Natural killer cell treated with Interleukin-12 subunit alpha and Interleukin-12 subunit beta and Interleukin-15 and Interleukin-18, amount 100 ng/mL, for 72 hours (primary cell): Measurements from ENCODE around the gene AP1M1. TPM values are rescaled to one million over a fixed set of nuclear protein-coding genes. Genes with fewer than 3 reads are reported as not detected.

Experiments used
- ATAC-seq, 2 donors: fragments of 150-1000 bp; cut with Tn5 transposase in 1 of 2; sonication (Bioruptor Pico), chemical (Tn5 transposase) in 1 of 2; 2 replicates each; pipeline ENCODE4 v1.10.0; 2021
- DNase-seq: peaks from one replicate; pipeline ENCODE4 v3.0.0; 2022; ENCODE audit warnings: low spot score
- H3K27ac Mint-ChIP-seq, 2 donors: 1 replicate in 1 of 2; 2 replicates in 1 of 2; pipeline ENCODE4 v1.8.0; 2022; ENCODE audit warnings: mixed read lengths in 2 of 2, mild to moderate bottlenecking in 1 of 2, moderate library complexity in 1 of 2
- H3K27me3 Mint-ChIP-seq, 2 donors: 1 replicate in 1 of 2; 2 replicates in 1 of 2; pipeline ENCODE4 v1.8.0; 2022; ENCODE audit warnings: mixed read lengths in 2 of 2
- H3K36me3 Mint-ChIP-seq: one replicate; pipeline ENCODE4 v1.8.0; 2022; ENCODE audit warnings: mixed read lengths
- H3K4me1 Mint-ChIP-seq, 2 donors: 1 replicate in 1 of 2; 2 replicates in 1 of 2; pipeline ENCODE4 v1.8.0; 2022; ENCODE audit warnings: low read depth in 2 of 2, mixed read lengths in 2 of 2, mild to moderate bottlenecking in 1 of 2
- H3K4me3 Mint-ChIP-seq: one replicate; pipeline ENCODE4 v1.8.0; 2022; ENCODE audit warnings: mixed read lengths
- H3K9me3 Mint-ChIP-seq: 2 replicates; pipeline ENCODE4 v1.8.0; 2022; ENCODE audit warnings: mixed read lengths
- total RNA-seq, 2 donors: library from RNA; stranded (reverse); gene quantifications; one replicate each; pipeline ENCODE4 v1.2.3, GENCODE V29; 2022

The AP1M1 gene
- 100 to 1,000 TPM; 115 to 145 TPM for total RNA-seq

DNA sequence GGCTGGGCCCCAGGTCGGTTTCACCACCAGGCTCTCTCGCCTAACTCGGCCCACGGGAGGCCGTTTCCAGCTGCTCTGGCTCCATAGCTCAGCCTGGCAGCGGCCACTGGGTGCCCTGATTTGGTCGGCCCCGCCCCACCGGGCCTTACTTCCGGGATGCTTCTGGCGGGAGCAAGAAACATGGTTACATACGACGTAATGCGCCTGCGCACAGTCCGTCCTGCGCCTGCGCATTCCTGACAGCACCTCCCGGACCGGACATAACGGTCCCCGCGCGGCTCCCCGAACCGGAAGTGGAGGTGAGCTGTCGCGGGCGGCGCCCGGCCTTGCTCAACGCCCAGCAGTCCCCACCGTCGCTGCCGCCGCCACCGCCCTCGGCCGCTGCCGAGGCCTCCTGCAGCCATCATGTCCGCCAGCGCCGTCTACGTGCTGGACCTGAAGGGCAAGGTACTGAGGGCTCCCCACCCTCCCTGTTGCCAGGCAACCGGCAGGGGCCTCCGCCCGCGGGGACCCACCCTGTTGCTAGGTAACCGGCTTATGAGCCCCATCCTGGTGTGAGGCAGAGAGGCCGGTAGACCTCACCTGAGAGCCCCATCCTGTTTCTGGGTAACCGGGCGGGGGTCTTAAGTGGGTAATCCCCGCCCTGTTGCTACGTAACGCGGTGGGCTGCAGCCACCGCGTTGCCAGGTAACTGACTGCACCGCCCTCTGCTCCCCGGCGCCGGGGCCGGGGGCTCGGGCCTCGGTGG lies at the start of gene AP1M1:
TSS of gene AP1M1 (plus strand) at position 290 of the 748 bp plus-strand sequence. CDS start at position 406, 116 bp downstream.
- DNase-seq (peak; percentile 99), ATAC-seq (peak; percentile 95 to 96)
- Mint-ChIP-seq H3K9me3 (no peaks in the 10 kb centered on the region), H3K27me3 (no peaks in the 10 kb centered on the region), H3K4me1 (peaks cover 34 to 38% of the 10 kb centered on the region in 2 donors), H3K4me3 (peak within 1 kb of the TSS; percentile 86), H3K36me3 (no peaks in the 10 kb centered on the region), H3K27ac (peak within 1 kb of the TSS; percentile 92 to 96)

GRCh38 chr19:16148443-16149229 lies 49.1 kb upstream of the AP1M1 start:
- Mint-ChIP-seq H3K9me3 (no peaks in the 10 kb centered on the region), H3K27me3 (no peaks in the 10 kb centered on the region), H3K36me3 (peaks cover 19% of the 10 kb centered on the region), H3K4me1 (peaks cover 31 to 37% of the 10 kb centered on the region in 2 donors), H3K4me3 (peak overlapping the region; percentile 83), H3K27ac (peak overlapping the region; percentile 95 to 96)
- DNase-seq (no peak), ATAC-seq (peak; percentile 1 to 3)

DNA sequence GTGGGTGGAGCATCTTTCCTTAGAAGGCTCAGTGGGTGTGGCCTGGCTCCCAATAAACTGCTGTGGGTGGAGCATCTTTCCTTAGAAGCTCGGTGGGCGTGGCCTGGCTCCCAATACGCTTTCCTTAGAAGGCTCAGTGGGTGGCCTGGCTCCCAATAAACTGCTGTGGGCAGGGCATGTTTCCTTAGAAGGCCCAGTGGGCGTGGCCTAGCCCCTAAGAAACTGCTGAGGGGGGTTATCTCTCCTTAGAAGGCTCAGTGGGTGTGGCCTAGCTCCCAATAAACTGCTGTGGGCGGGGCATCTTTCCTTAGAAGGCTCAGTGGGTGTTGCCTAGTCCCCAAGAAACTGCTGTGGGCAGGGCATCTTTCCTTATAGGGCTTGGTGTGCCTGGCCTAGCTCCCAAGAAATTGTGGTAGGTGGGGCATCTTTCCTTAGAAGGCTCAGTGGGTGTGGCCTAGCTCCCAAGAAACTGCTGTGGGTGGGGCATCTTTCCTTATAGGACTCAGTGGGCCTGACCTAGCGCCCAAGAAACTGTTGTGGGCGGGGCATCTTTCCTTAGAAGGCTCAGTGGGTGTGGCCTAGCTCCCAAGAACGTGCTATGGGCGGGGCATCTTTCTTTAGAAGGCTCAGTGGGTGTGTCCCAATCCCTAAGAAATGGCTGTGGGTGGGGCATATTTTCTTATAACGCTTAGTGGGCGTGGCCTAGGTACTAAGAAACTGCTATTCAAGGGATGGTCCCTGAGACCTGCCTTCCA lies 44.0 kb upstream of the AP1M1 start:
- no peaks in the 10 kb centered on the region for H3K27me3 Mint-ChIP-seq
- DNase-seq (peak; percentile 34), ATAC-seq (no peak)
- H3K4me1 Mint-ChIP-seq: peaks cover 27 to 39% of the 10 kb centered on the region in 2 donors
- H3K9me3 Mint-ChIP-seq: no peaks in the 10 kb centered on the region
- peaks cover 27% of the 10 kb centered on the region for H3K36me3 Mint-ChIP-seq
- no peak overlapping the region for H3K4me3 Mint-ChIP-seq
- H3K27ac Mint-ChIP-seq: peak overlapping the region; percentile 47 to 66

- DNase-seq (no peak), ATAC-seq (no peak)
- Mint-ChIP-seq H3K36me3 (peaks cover 27% of the 10 kb centered on the region), H3K27ac (peak overlapping the region; percentile 66 to 85), H3K27me3 (no peaks in the 10 kb centered on the region), H3K9me3 (no peaks in the 10 kb centered on the region), H3K4me3 (no peak overlapping the region), H3K4me1 (peaks cover 19 to 31% of the 10 kb centered on the region in 2 donors)
These were observed 43.2 kb upstream of the AP1M1 start for GRCh38 chr19:16154557-16154956.

- no peaks in the 10 kb centered on the region for H3K27me3 Mint-ChIP-seq
- DNase-seq (no peak), ATAC-seq (no peak)
- peak overlapping the region; percentile 66 to 85 for H3K27ac Mint-ChIP-seq
- H3K4me3 Mint-ChIP-seq: peak overlapping the region; percentile 40
- H3K9me3 Mint-ChIP-seq: no peaks in the 10 kb centered on the region
- peaks cover 16 to 28% of the 10 kb centered on the region in 2 donors for H3K4me1 Mint-ChIP-seq
- H3K36me3 Mint-ChIP-seq: peaks cover 27% of the 10 kb centered on the region
These were observed 42.6 kb upstream of the AP1M1 start for GRCh38 chr19:16155128-16155527.

GRCh38 chr19:16156904-16157303 lies 40.8 kb upstream of the AP1M1 start:
- Mint-ChIP-seq H3K9me3 (no peaks in the 10 kb centered on the region), H3K36me3 (peaks cover 27% of the 10 kb centered on the region), H3K27me3 (no peaks in the 10 kb centered on the region), H3K4me1 (peaks cover 25 to 35% of the 10 kb centered on the region in 2 donors), H3K27ac (peak overlapping the region; percentile 64 to 85), H3K4me3 (no peak overlapping the region)
- no peak for ATAC-seq
- DNase-seq: no peak

- no peaks in the 10 kb centered on the region for H3K9me3 Mint-ChIP-seq
- no peaks in the 10 kb centered on the region for H3K27me3 Mint-ChIP-seq
- peaks cover 25 to 36% of the 10 kb centered on the region in 2 donors for H3K4me1 Mint-ChIP-seq
- DNase-seq (no peak), ATAC-seq (no peak)
- no peak overlapping the region for H3K4me3 Mint-ChIP-seq
- H3K27ac Mint-ChIP-seq: no peak overlapping the region
- H3K36me3 Mint-ChIP-seq: peaks cover 27% of the 10 kb centered on the region
These were observed 40.1 kb upstream of the AP1M1 start for GRCh38 chr19:16157601-16158000.

- no peaks in the 10 kb centered on the region for H3K9me3 Mint-ChIP-seq
- ATAC-seq (no peak), DNase-seq (no peak)
- peak overlapping the region in 1 of 2 donors; percentile 40 for H3K27ac Mint-ChIP-seq
- peaks cover 18% of the 10 kb centered on the region for H3K36me3 Mint-ChIP-seq
- H3K27me3 Mint-ChIP-seq: no peaks in the 10 kb centered on the region
- H3K4me3 Mint-ChIP-seq: no peak overlapping the region
- peaks cover 17 to 28% of the 10 kb centered on the region in 2 donors for H3K4me1 Mint-ChIP-seq
These were observed 38.1 kb upstream of the AP1M1 start for GRCh38 chr19:16159655-16160054.

DNA sequence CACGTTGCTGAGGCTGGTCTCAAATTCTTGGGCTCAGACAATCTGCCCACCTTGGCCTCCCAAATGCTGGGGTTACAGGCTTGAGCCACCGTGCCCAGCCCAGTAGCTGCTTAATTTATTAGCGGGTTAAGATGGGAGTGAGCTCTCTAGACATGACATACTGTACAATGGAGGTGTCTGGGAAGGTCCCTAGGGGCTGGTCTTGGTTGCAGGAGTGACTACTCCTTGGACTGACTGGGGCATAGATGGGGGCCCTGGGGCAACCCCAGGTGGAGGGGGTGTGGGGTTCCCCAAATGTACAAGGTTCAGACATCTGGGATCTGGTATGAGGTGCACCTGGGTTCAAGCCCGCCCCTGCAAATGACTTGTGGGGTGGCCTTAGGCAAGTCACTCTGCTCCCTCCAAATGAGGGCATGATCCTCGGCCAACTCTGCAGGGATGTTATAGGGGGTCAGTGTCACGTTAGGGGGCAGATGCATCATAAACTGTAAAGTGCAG lies 37.2 kb upstream of the AP1M1 start:
- H3K36me3 Mint-ChIP-seq: peaks cover 10% of the 10 kb centered on the region
- H3K4me1 Mint-ChIP-seq: peaks cover 9 to 22% of the 10 kb centered on the region in 2 donors
- H3K27ac Mint-ChIP-seq: peak overlapping the region; percentile 68 to 72
- no peaks in the 10 kb centered on the region for H3K9me3 Mint-ChIP-seq
- no peak for ATAC-seq
- no peaks in the 10 kb centered on the region for H3K27me3 Mint-ChIP-seq
- no peak for DNase-seq
- H3K4me3 Mint-ChIP-seq: peak overlapping the region; percentile 54

- peaks cover 9 to 18% of the 10 kb centered on the region in 2 donors for H3K4me1 Mint-ChIP-seq
- H3K27ac Mint-ChIP-seq: peak overlapping the region; percentile 68 to 72
- DNase-seq: no peak
- H3K9me3 Mint-ChIP-seq: no peaks in the 10 kb centered on the region
- H3K36me3 Mint-ChIP-seq: peaks cover 9% of the 10 kb centered on the region
- peak; percentile 67 to 80 for ATAC-seq
- H3K4me3 Mint-ChIP-seq: peak overlapping the region; percentile 54
- H3K27me3 Mint-ChIP-seq: no peaks in the 10 kb centered on the region
These were observed 36.7 kb upstream of the AP1M1 start for GRCh38 chr19:16160943-16161560.

DNA sequence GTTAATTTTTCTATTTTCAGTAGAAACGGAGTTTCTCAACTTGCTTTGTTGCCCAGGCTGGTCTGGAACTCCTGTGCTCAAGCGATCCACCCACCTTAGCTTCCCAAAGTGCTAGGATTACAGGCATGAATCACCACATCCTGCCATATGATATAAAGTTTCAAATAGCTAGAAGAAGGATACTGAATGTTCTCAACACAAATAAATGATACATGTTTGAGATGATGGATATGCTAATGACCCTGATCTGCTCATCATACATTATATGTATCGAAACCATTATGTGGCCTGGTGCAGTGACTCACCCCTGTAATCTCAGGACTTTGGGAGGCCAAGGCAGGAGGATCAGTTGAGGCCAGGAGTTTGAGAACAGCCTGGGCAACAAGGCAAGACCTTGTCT lies 35.9 kb upstream of the AP1M1 start:
- no peak overlapping the region for H3K4me3 Mint-ChIP-seq
- peaks cover 9 to 18% of the 10 kb centered on the region in 2 donors for H3K4me1 Mint-ChIP-seq
- ATAC-seq: no peak
- peak overlapping the region; percentile 68 to 72 for H3K27ac Mint-ChIP-seq
- peaks cover 3% of the 10 kb centered on the region for H3K36me3 Mint-ChIP-seq
- H3K9me3 Mint-ChIP-seq: no peaks in the 10 kb centered on the region
- H3K27me3 Mint-ChIP-seq: no peaks in the 10 kb centered on the region
- no peak for DNase-seq

- H3K27ac Mint-ChIP-seq: peak overlapping the region in 1 of 2 donors; percentile 57
These were observed 33.4 kb upstream of the AP1M1 start for GRCh38 chr19:16164222-16164890.

More at GRCh38 chr19:16164222-16164890, 33.4 kb upstream of the AP1M1 start:
- no peaks in the 10 kb centered on the region for H3K36me3 Mint-ChIP-seq
- H3K9me3 Mint-ChIP-seq: no peaks in the 10 kb centered on the region
- H3K4me3 Mint-ChIP-seq: no peak overlapping the region
- ATAC-seq: no peak
- no peak for DNase-seq
- H3K27me3 Mint-ChIP-seq: no peaks in the 10 kb centered on the region
- H3K4me1 Mint-ChIP-seq: peaks cover 22 to 31% of the 10 kb centered on the region in 2 donors
